ENCODE results near the gene GSAP. TPM values are rescaled to one million over a fixed set of nuclear protein-coding genes. Genes with fewer than 3 reads are reported as not detected.

The GSAP gene
- total RNA-seq, 2 donors from 2014 or later = 3.7 to 7.7 TPM

- Histone ChIP-seq H3K27me3 (no peaks in the 10 kb centered on the region), H3K27ac (no peak overlapping the region), H3K9me3 (no peaks in the 10 kb centered on the region), H3K9ac (ENCODE audit: low read depth in 2 of 2, low read length in 2 of 2) (no peak overlapping the region), H3K4me1 (no peaks in the 10 kb centered on the region), H3K36me3 (no peaks in the 10 kb centered on the region), H3K4me3 (no peak overlapping the region)
- no peak for TF ChIP-seq CTCF (IDR thresholded peaks at IDR 0.05)
- intact Hi-C loops (cut with DNase I) = no loop called here
- DNase-seq = no peak
These were observed 123.1 kb downstream of the GSAP start for GRCh38 chr7:77293046-77293445.

- H3K36me3 ChIP-seq = no peaks in the 10 kb centered on the region
- no peaks in the 10 kb centered on the region for H3K4me1 ChIP-seq
- H3K9ac ChIP-seq (ENCODE audit: low read depth in 2 of 2, low read length in 2 of 2) = no peak overlapping the region
- H3K27ac ChIP-seq = no peak overlapping the region
- H3K4me3 ChIP-seq = no peak overlapping the region
- DNase-seq = no peak
- no peaks in the 10 kb centered on the region for H3K9me3 ChIP-seq
- H3K27me3 ChIP-seq = no peaks in the 10 kb centered on the region
- TF ChIP-seq CTCF (IDR thresholded peaks at IDR 0.05) = no peak
- intact Hi-C loops (cut with DNase I) = no loop called here
These were observed 125.7 kb downstream of the GSAP start for GRCh38 chr7:77290425-77290824.

- H3K4me3 ChIP-seq = no peak overlapping the region
- no peak overlapping the region for H3K27ac ChIP-seq
- H3K9me3 ChIP-seq = no peaks in the 10 kb centered on the region
- no peak for DNase-seq
- no peaks in the 10 kb centered on the region for H3K27me3 ChIP-seq
- intact Hi-C loops (cut with DNase I) = no loop called here
- H3K36me3 ChIP-seq = no peaks in the 10 kb centered on the region
- no peak overlapping the region for H3K9ac ChIP-seq (ENCODE audit: low read depth in 2 of 2, low read length in 2 of 2)
- TF ChIP-seq CTCF (IDR thresholded peaks at IDR 0.05) = no peak
- H3K4me1 ChIP-seq = no peaks in the 10 kb centered on the region
These were observed 126.8 kb downstream of the GSAP start for GRCh38 chr7:77289387-77289786.

DNA sequence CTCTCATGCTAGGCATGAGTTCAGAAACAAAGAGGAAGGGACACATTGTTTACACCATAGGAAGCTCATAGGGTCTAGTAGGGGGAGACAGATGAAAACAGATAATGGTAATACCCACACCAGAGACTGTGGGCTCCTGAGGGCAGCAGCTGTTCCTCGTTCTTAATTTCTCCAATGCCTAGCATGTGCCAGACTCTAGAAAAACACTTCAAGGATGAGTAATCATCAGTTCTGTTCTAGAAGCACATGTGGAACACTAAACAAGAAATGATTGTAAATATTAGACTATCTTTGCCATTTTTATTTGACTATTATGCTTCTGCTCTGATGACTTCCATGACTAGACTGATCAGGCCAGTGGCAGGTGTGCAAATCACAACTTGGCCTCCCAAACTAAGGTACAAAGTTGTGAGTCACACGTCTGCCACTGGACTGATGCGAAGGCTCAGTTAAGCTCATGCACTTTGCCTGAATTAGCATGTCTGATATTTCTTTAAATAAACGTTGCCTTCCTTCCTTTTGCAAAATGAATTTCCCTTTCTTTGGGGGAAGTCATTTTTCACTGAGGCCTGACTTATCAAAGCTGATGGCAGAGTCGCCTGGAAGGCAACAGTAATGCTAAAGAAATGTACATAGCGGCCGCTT is 127.4 kb downstream of the GSAP start:
- no peak for TF ChIP-seq CTCF (IDR thresholded peaks at IDR 0.05)
- no peak for DNase-seq
- H3K36me3 ChIP-seq = no peaks in the 10 kb centered on the region
- no peaks in the 10 kb centered on the region for H3K4me1 ChIP-seq
- no peak overlapping the region for H3K27ac ChIP-seq
- intact Hi-C loops (cut with DNase I) = no loop called here
- no peaks in the 10 kb centered on the region for H3K9me3 ChIP-seq
- H3K27me3 ChIP-seq = no peaks in the 10 kb centered on the region
- H3K4me3 ChIP-seq = no peak overlapping the region
- H3K9ac ChIP-seq (ENCODE audit: low read depth in 2 of 2, low read length in 2 of 2) = no peak overlapping the region

DNA sequence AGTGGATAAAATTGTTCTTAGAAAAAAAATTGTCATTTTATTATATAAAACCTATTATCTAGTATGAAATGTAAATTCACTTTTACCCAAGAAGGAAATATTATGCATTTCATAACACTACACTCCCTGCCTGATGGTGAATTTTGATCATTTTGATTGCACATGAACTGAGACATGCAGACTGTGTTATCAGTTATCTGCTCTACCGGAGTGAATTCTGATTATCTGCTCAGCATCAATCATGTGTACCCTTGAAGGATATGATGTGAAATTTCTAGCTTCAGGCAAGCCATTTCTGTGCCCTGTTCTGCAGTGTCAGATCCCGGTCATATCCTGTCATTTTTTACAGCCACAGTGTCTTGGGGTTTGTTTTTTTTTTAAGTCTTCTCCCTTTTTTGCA is 131.5 kb downstream of the GSAP start:
- no peak overlapping the region for H3K9ac ChIP-seq (ENCODE audit: low read depth in 2 of 2, low read length in 2 of 2)
- H3K4me3 ChIP-seq = no peak overlapping the region
- H3K27me3 ChIP-seq = no peaks in the 10 kb centered on the region
- H3K9me3 ChIP-seq = no peaks in the 10 kb centered on the region
- H3K27ac ChIP-seq = no peak overlapping the region
- H3K4me1 ChIP-seq = no peaks in the 10 kb centered on the region
- TF ChIP-seq CTCF (IDR thresholded peaks at IDR 0.05) = no peak
- DNase-seq = no peak
- intact Hi-C loops (cut with DNase I) = no loop called here
- H3K36me3 ChIP-seq = no peaks in the 10 kb centered on the region

Data from colonic mucosa (tissue), 4 donors.